ENCODE data around the gene EED. TPM values are rescaled to one million over a fixed set of nuclear protein-coding genes. Genes with fewer than 3 reads are reported as not detected.

The EED gene
- total RNA-seq, 1 donor from 2014 or later = 7.5 TPM

DNA sequence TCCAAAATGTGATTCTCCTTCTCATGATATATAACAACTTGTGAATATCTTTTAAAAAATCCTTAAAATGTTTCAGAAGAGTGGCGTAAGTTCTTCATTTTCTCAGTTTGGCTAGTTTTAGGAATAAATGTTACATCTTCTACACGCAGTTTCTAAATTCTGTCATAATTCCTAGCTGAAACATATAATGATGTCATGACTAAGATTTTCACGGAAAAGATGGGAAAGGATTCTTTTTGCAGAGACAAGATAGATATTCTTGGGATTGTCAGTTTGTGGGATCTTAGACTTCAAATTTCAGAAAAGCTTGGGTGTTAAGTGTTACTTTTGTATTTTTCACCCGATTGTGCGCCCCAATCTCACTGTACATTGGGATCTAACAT lies 1.7 kb downstream of the EED start:
- DNase-seq (ENCODE audit: low spot score) = no peak
- no peak for ATAC-seq

DNA sequence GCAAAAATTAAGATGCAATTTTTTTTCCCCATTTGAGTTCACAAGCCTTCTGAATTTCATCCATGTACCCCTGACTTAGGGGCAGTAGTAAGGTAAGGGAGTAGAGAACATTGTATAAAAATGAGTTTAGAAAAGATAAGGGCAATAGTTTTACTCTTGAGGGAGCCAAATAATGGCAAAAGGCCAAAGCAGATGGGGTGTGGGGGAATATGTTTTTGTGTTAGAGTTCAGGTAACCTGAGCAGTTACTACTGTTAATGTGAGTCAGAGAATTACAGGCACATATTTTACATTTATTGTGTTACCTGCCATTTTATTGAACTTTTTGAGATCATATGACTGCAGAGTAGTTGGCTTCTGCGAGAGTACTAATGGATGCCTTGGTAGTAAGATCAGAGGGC lies 3.1 kb downstream of the EED start:
- ATAC-seq (no peak), DNase-seq (ENCODE audit: low spot score) (no peak)

DNA sequence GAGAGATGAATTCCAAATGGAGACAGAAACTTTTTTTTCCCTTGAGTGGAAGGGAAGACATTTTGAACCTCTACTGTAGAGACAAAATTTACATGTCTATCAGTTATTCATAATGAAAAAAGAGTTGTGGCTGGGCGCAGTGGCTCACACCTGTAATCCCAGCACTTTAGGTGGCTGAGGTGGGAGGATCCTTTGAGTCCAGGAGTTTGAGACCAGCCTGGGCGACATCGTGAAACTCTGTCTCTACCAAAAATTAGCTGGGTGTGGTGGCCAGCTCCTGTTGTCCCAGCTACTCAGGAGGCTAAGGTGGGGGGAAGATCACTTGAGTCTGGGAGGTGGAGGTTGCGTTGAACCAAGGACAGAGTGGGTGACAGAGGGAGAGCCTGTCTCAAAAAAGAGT lies 4.1 kb downstream of the EED start:
- ATAC-seq (no peak), DNase-seq (ENCODE audit: low spot score) (no peak)

DNA sequence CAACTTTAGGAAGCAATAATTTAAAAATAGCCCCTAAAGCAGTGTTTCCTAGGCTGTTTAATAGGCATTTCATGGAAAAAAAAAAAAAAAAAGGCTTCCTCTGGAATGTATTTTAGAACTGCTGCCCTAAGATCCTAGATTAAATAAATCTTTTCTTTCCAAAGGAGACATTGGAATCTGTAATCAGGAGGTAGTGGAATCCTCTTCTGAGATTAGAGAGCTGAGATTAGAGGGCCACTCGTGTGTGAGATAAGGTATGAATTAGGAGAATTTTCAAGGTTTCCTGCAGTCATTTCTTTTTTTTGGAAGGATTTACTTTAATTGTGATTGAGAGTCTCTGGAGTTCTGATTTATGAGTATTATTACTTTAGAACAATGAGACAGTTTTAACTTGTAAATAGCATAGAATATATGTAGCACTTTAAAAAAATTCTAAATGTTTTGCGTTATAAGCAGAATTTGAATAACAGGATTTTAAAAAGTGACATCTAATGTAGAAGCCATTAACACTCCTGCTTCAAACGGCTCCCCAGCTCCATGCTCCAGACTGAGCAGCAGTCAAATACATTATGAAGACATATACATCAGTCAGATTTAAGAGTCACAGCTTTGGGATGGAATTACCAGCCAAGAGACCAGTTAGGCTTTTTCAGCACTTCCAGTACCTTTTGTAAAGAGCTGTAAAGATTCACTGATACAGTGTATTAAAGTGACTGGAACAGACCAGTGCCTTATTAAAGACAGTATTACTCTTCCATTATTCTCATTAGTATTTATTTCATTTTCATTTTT lies 5.0 kb downstream of the EED start:
- DNase-seq (ENCODE audit: low spot score) (no peak), ATAC-seq (no peak)

DNA sequence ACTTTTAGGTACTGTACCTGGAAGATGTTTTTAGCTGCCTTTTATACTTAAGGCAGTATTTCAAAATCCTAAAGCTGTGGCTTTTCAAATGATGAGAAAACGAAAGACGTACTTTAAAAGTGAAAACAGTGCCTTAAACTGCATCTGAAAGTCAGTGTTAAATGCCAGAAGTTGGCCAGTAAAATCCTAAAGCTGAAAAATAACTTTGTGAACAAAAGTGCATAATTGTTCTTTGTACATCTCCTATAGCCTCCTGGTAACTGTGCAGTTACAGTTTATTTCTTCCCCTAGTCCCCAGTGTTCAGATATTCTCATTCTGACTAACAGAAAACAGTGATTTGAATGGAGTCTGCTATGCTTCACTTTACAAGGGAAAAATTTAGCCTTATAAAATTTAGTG lies 6.8 kb downstream of the EED start:
- no peak for DNase-seq (ENCODE audit: low spot score)
- ATAC-seq = no peak

DNA sequence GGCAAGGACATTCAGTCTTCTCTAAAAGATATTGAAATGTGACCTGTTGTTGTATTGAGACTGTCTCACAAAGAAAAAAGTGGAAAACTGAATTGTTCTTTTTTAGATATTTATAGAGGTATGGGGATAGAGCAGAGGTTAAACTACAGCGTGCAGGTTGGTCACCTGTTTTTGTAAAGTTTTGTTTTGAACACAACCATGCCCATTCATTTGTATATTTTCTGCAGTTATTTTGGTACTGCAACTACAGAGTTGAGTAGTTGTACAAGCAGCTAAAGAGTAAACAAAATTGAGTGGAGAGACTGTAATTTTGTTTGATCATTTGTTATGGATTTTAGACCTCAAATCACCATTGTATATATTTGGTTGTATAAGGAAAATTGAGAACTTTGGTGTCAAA lies 11.3 kb downstream of the EED start:
- no peak for ATAC-seq
- no peak for DNase-seq (ENCODE audit: low spot score)

DNA sequence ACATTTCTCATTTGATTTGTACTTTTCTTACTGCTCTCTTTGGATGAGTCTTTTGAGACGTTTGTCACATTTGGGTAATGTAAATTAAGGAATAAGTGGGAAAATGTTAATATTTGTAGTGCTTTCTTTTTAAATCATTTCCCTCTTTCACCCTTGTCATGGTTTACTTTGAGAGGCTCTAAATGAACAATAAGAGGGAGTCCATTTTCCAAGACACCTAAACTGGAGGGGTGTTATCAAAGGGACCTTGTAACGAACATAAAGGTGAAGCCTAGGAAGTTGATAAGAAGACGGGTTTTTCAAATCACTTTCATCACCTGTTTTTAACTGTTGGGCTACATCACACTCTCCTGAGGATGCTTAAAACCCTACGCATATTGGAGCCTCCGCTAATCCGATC lies 12.1 kb downstream of the EED start:
- ATAC-seq = no peak
- no peak for DNase-seq (ENCODE audit: low spot score)

DNA sequence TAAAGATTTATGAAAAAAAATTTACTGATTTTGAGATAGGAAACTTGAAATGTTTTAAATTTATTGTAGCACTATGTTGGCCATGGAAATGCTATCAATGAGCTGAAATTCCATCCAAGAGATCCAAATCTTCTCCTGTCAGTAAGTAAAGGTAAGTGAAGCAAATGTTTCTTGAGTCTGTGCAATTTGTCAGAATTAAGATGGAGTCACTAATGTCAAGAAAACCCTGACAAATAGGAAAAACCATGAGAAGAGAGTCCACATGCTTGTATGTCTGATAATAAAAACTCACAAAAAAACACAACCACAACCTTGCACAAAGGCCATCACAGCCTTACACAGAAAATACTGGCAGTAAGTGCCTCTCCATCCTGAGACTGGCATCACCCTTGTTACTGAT lies 12.9 kb downstream of the EED start:
- DNase-seq (ENCODE audit: low spot score) (no peak), ATAC-seq (no peak)

DNA sequence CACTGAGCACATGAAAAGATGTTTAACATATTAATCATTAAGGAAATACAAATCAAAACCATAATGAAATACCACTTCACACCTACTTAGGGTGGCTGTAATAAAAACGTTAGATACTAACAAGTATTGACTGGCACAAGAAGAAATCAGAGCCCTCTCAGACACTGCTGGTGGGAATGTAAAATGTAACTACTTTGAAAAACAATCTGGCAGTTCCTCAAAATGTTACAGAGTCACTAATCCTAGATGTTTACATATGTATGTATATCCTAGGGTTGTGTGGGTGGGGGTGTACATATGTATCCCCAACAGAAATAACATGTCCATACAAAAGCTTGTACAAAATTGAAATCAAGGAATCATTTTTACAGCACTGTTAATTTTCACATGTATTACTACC lies 15.2 kb downstream of the EED start:
- no peak for ATAC-seq
- no peak for DNase-seq (ENCODE audit: low spot score)

DNA sequence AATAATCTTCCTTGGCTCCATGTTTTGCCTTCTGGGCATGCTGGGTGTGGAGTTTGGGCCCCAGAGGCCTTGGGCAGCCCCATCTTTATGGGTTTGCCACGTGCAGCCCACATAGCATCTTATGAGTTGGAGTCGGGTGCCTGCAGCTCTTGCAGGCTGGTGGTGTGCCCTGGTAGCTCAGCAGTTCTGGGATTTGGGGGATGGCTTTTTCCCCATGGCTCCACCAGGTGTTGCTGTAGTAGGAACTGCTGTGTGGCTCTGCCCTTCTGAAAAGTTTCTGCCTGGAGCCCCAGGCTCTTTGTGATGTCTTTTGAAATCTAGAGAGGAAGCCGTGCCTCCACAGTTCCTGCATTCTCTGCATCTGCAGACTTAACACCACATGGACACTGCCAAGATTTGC lies 16.8 kb downstream of the EED start:
- ATAC-seq (no peak), DNase-seq (ENCODE audit: low spot score) (no peak)

DNA sequence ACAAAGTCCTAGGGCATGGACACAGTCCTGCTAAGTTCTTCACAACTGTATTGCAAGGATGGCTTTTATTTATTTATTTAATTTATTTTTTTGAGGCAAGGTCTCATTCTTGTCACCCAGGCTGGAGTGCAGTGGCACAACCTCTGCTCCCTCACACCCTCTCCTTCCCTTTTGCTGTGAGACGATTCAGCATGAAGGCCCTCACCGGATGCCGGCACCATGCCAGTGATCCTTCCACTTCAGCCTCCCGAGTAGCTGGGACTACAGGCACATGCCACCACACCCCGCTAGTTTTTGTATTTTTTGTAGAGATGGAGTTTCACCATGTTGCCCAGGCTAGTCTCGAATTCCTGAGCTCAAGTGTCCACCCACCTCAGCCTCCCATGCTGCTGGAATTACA lies 17.8 kb downstream of the EED start:
- DNase-seq (ENCODE audit: low spot score) (no peak), ATAC-seq (no peak)

DNA sequence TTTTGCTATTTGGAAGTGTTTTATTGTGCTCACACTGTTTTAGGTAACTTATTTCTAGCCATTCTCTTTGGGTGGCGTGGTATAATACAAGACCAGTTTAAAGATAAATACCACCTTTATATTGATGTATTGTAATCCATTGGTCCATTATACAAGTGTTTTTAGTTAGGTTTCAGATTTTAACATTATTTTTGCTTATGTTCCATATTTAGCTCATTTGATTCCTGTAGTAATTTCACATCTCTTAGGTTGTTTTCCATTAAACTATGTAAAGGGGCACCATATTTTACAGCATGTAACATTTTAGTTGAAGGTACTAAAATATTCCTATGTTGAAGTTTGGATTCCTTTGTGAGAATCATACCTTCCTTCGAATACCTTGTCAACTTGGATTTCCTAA lies 20.1 kb downstream of the EED start:
- DNase-seq (ENCODE audit: low spot score) (no peak), ATAC-seq (no peak)

DNA sequence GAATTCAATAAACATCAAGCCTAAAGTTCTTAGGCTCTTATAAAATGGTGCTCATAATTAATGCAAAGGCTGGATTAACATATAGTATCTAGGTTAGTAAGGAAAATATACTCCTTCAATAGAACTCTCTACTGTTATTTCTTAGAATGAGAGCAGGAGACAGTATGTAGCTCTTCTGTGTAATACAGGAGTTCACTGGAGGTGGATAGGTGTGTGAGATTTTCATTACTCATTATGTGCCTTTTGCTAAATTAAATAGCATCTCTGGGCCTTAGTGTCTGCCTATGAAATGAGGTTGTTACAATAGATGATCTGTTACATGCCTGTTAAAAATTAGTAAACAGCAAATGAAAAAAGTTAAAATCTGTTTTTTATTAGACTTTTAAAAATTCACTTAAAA lies 20.6 kb downstream of the EED start:
- ATAC-seq = no peak
- DNase-seq (ENCODE audit: low spot score) = no peak

DNA sequence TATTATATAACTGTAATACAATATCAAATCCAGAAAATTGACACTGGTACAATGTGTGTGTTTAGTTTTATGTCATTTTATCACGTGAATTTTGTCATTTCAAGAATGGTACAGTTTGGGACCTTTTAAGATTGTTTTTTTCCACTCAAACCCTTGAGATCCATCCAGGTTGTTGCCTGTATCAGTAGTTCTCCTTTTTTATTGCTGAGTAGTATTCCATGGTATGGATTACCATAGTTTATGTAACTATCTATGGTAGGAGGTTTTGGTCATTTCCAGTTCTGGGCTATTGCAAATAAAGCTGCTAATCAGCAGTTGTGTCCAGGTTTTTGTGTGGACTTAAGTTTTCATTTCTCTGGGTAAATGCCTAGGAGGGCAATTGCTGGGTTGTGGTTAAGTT lies 25.1 kb downstream of the EED start:
- no peak for DNase-seq (ENCODE audit: low spot score)
- no peak for ATAC-seq

DNA sequence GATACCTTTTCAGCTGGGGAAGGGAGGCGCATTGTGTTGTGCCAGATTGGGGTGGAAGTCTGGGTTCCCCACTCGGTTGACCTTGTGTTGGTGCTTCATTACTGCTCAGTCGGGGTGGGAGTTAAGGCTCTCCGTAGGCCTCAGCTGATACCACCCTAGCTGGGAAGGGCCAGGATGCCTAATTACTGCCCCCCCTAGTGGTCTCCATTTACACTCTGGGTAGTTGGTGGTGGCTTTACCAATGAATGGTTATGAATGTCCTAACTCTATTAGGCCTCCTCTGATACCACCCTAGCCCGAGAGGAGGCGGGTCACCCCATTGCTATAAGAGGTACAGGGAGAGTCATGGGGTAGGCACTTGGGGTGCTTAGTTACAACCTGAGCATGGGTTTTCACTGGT lies 29.9 kb downstream of the EED start:
- ATAC-seq (no peak), DNase-seq (ENCODE audit: low spot score) (no peak)

DNA sequence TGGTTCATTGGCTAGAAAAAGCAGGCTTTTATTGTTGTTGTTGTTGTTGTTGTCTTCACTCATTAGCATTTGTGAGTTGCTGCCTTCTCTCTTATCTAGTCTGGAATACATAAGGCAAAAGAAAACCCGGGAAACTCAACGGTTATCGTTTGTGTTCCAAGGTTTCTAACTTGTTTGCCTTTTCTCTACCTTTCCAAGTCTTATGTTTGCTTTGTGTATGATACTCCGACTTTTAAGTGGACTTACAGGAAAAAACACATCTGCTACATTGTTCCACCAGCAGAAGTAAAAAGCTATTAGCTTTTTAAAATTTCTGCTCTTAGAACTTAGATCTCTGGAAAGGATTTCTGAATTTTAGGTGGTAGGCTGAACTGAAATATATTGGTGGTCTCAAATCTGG lies 30.4 kb downstream of the EED start:
- ATAC-seq = no peak
- DNase-seq (ENCODE audit: low spot score) = no peak

DNA sequence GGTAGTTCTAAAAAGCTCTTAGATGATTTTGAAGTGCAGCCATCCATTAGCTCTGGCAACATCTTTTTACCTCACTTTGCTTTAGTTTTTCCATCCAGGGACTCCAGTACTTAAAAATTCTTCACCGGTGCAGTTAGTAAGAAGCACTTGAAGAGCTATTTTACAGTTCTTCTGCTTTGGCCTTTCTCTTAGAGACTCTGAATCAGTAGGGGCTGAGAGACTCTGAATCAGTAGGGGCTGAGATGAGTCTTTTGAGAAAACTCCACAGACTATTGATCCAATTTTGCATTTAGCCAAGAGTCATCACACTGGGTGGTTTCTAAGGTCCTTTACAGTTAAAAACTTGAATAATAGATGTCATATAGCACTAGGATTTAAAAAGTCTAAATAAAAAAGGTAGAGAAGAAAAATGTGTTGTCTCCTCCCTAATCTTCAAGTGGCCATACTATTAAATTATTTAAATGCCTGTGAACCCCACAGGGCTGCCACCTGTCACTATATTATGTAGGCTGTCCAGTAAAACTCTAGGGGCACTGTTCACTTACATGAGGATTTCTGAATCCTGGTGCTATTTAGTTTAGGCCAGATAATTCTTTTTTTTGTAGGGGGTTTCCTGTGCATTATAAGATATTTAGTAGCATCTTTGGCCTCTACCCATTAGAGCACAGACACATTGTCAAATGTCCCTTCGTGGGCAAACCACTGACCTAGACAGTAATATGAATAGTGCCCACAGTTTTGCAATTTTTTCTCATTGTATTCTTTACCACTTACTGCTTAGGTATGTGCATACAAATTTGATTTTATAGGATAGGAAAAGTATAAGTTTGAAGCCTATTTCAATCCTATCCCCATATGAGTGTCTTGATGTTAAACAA lies 31.2 kb downstream of the EED start:
- ATAC-seq (no peak), DNase-seq (ENCODE audit: low spot score) (no peak)

DNA sequence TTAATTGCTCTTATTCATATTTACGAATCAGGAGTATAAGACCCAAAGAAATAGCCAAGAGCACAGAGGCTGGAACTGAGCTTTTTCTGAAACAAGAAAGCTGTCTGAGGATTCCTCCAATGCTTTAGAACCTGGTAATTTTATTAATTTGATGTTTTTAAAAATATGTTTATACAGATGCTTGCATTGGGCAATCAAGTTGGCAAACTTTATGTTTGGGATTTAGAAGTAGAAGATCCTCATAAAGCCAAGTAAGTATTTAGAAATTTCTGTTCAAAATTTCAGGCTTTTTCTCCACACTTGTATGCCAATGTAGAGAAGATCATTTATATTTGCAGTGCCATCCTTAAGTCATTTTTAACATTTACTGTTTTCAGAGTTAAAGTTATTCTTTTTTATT lies 33.2 kb downstream of the EED start:
- DNase-seq (ENCODE audit: low spot score) (no peak), ATAC-seq (no peak)

DNA sequence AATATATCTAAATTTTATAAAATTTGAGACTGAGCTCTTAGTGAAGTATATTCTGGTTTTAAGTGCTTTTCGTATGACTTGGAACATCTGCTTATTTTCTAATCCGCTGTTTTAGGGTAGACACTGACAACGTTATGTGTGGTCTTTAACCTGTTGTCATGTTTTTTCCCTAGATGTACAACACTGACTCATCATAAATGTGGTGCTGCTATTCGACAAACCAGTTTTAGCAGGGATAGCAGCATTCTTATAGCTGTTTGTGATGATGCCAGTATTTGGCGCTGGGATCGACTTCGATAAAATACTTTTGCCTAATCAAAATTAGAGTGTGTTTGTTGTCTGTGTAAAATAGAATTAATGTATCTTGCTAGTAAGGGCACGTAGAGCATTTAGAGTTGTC lies 33.7 kb downstream of the EED start:
- DNase-seq (ENCODE audit: low spot score) (no peak), ATAC-seq (no peak)

DNA sequence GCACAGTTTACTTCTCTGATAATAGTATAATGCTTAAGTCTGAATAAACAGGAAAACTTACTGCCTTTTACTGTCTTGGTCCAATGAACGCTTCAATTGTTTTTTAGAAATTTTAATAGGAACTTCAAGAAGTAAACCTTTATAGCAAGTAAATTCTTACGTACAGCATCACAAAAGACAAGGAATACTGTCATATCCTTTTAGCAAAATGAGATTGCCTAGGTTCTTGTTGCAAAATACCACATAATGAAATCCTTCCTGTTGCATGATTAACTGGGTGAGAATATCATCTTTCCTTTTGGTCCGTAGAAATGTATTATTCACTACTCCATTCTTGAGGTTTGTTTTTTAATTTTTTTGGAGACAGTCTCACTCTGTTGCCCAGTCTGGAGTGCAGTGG lies 35.2 kb downstream of the EED start:
- DNase-seq (ENCODE audit: low spot score) (no peak), ATAC-seq (no peak)

DNA sequence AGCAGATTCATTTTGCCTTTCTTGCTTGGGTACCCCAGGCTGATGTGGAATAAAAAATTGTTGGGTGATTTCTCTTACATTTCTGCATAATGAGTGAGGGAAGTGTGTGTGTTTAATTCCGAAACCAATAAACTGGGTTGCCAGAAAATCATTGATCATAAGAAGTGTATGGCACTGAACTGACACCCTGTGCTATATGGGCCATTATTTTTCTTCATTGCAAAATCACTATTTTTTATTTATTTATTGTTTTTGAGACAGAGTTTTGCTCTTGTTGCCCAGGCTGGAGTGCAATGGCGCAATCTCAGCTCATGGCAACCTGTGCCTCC lies 42.9 kb downstream of the EED start:
- no peak for DNase-seq (ENCODE audit: low spot score)

DNA sequence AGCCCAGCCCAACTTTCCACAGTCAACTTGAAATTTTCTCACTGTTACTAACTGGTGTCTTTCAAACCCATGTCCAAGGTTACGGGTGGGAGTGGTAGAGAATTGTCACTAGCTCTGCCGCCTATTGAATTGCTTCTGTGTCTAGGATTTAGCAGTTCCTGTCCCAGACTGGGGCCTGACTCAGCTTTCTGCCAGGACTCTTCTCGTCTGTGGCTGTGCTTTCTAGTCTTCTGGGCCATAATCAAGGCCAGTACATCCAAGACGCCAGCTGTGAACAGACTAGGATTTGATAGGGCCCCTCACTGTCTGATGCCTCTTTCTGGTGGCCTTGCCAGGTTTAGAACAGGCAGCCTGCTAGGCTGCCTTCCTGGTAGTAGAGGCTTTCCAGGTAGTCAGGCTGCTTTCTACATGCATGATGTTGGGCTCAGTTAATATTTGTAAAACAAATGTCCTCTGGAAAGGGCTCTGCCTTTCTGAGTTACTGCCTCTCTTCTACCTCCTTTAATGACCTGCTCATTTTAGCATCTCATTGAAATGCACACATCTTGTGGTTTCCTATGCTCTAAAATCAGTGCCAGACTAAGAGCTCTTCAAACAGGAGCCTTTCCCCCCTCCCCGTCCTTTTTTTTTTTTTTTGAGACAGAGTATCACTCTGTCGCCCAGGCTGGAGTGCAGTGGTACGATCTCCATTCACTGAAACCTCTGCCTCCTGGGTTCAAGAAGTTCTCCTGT lies 44.4 kb downstream of the EED start:
- no peak for ATAC-seq

More for the DNA sequence above, 42.9 kb downstream of the EED start:
- no peak for ATAC-seq

More for the DNA sequence above, 44.4 kb downstream of the EED start:
- DNase-seq (ENCODE audit: low spot score) = no peak
